NCI-H1436 (cell line): ENCODE measurements around the gene CTNND1.
"Not testable (repeated sequence)": the region's sequence is repeated elsewhere in the genome, so short reads cannot be mapped to it uniquely, and the experiment has no call there.

Source experiments
- DNase-seq: peaks from one replicate; lab custom pipeline; 2025; lab: John Stamatoyannopoulos, UW

The CTNND1 gene

DNA sequence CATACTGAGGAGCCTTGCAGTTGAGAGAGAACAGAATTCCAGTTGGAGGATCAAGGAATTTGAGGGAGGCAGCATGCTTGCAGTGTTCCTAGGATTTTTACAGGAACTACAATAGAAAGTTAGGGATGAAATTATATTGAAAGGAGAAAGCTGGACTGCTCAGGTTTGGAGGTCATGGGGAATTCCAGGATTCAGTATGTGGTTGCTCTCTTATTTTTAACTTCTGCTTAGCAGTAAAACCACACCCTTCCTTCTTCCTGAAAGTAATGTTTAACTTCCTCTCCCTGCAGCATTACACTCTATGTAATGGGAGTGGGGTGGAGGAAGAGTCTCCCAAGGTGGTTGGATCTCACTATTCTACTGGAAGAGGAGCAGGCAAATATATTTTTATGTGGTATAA lies 31.3 kb downstream of the CTNND1 start:
- DNase-seq, result no peak

DNA sequence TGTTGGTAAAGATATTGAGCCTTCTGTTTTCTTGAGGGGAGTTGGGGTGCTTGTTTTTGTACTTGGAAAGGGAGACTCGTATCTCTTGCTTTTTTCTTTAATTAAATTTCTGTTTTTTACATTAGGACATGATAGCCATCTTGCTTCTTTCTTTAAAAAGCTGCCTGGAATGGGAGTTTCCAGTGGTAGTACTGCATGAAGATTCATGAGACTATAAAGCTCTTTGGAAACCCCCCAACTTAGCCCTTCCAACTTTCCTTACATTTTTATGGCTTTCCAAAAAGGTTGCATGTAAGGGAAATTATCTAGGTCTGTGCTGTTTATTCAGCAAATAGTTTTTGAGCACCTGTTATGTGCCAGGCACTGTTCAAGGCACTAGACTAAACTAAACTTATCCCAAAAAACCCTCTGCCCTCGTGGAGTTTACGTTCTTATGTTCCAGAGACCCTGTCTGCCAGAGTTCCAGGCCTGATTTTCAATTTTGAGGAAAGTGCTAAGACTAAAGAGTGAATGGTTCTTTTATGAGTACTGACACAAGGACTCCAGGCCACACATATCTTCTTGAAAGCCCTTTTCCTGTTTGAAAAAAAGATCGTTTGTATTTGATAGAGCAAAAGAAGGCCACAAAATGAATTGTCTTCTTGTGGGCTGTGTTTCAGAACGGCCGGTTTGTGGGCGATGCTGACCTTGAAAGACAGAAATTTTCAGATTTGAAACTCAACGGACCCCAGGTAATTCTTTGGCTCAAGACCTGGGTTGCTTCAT lies 31.9 kb downstream of the CTNND1 start:
- no peak for DNase-seq

- no peak for DNase-seq
These were observed 37.4 kb downstream of the CTNND1 start for GRCh38 chr11:57798905-57799559.

- DNase-seq, result peak; percentile 89
These were observed 39.0 kb downstream of the CTNND1 start for GRCh38 chr11:57800444-57801182.

DNA sequence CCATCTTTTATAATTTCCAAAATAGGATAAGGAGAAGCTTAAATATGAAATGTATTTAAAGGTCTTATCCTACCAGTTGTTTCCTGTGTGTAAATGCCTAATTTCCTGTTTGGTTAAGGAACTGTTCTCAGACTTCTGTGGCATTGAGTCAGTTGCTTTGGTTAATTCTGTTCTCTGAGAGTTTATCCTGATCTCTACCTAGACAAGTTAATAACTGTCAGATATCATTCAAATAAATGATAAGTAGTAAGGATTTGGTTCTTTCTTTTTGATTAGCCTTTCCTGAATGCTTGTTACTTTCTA lies 39.5 kb downstream of the CTNND1 start:
- no peak for DNase-seq

DNA sequence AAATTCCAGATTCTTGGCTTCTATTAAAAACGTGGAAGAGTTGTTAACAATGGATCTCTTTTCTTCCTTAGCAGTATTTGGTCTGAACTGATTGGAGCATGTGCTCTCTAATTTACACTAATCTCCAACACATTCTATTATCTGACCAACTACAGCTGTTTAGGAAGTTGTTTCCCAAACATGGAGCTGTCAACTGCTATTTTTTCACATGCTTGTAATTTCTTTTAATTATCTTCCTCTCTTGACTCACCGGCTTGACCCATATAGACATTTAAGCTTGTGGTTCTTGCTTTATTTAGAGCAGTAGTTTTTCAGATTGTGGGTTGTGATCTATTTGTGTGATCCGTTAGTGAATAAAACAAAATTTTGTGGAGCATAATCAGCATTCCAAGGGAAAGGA lies 40.8 kb downstream of the CTNND1 start:
- no peak for DNase-seq

GRCh38 chr11:57804466-57804865 lies 42.9 kb downstream of the CTNND1 start:
- DNase-seq, result no peak

DNA sequence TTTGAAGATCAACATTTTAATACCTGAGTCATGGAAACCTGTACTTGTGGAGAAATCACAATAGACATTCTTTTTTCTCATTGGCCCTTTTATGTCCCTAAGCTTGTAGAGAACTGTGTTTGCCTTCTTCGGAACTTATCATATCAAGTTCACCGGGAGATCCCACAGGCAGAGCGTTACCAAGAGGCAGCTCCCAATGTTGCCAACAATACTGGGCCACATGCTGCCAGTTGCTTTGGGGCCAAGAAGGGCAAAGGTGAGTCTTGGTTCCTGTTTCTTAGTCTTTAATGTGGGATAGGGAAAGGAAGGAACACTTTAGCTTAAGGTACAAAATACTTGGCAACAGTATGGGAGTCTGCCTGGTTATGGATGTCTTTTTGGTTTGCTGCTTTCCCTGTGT lies 44.2 kb downstream of the CTNND1 start:
- no peak for DNase-seq

DNA sequence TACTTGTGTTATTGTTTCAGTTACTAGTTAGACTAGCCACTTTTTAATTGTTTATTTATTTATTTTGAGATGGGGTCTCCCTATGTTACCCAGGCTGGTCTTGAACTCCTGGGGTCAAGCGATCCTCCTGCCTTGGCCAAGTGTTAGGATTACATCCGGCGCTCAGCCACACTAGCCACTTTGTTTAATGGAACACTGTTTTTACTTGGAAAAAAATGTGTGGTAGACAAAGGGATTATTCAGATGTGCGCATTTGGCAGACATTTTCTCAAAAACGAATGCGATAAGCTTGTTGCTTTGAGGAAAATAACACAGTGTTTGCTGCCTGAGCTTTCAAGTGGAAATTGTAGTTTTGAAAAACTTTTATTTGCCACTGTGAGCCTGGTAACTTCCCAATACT lies 51.0 kb downstream of the CTNND1 start:
- DNase-seq, result no peak

DNA sequence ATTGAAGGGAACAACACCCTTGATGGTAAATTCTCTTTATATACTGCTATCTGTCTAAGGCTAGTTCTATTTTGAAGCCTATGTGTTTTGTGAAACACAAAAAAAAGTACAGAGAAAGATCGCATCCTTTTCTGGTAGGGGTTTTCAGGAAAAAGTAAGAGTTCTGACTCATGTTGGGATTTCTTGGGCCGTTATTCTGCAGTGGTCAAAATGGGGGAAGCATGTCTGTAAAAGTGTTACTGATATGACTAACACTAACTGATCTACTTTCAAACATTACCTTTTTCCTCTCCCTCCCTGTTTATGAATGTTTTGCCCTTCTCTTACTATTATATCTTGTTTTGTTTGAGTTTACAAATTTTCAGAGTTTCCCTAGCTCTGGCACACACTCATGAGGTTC lies 53.9 kb downstream of the CTNND1 start:
- DNase-seq, result no peak

GRCh38 chr11:57815877-57816276 lies 54.3 kb downstream of the CTNND1 start:
- no peak for DNase-seq

GRCh38 chr11:57818812-57819211 lies 57.2 kb downstream of the CTNND1 start:
- no peak for DNase-seq

DNA sequence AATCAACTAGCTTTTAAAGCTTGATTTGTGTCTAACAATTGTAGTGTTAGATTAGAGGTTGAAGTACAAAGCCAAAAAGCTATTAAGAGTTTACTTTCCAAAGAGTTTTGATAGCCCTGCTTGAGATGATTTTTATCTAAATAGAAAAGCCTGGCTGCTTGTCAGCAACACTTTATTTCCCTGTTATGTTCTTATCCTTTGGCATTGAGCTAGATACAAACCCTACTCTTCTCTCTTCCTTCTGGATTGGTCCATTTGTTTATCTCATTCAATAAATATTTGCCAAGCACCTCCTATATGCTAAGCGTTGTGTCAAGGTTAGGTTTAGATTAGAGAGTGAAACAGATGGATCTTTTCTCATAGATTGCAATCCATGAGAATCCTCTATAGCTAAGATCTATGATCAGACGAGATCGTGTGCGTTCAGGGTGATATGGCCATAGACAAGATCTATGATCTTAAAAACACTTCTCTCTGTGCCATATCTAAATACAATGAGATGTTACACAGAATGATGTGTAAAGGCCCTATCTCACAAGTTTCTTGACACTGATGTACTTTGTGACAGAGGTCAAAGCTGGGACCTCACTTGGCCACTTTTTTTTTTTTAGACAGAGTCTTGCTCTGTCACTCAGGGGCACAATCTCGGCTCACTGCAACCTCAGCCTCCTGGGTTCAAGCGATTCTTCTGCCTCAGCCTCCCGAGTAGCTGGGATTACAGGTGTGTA lies 57.8 kb downstream of the CTNND1 start:
- DNase-seq, result no peak

- no peak for DNase-seq
These were observed 62.3 kb downstream of the CTNND1 start for GRCh38 chr11:57823859-57824258.

GRCh38 chr11:57834852-57835251 lies 73.2 kb downstream of the CTNND1 start:
- no peak for DNase-seq

GRCh38 chr11:57838609-57839008 lies 77.0 kb downstream of the CTNND1 start:
- not testable (repeated sequence) for DNase-seq

- no peak for DNase-seq
These were observed 81.3 kb downstream of the CTNND1 start for GRCh38 chr11:57842873-57843272.

- DNase-seq, result no peak
These were observed 106.4 kb downstream of the CTNND1 start for GRCh38 chr11:57867966-57868365.

DNA sequence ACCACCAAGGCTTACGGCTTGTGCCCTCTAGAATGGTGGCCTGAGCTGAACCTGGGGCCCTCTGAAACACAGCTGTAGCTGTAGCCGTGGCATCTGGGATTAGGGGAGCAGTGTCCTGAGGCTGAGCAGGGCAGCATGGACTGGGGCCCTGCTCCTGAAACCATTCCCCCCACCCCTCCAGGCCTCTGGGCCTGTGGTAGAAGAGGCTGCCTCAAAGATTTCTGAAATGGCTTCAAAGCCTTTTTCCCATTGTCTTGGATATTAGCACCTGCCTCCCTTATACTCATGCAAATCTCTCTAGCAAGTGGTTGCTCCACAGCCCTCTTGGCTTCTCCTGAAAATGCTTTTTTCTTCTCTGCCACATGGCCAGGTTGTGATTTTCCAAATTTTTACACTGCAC lies 106.9 kb downstream of the CTNND1 start:
- no peak for DNase-seq
